Smooth muscle cell (in vitro differentiated cells): ENCODE results near the gene ASTN2. TPM values are rescaled to one million over a fixed set of nuclear protein-coding genes. Genes with fewer than 3 reads are reported as not detected.

Experiments
- DNase-seq: peaks from one replicate; lab custom pipeline; 2025; ENCODE audit not compliant: unreplicated experiment; lab: John Stamatoyannopoulos, UW
- H2AFZ ChIP-seq: fragments of 200-600 bp; sonication (generic); 2 replicates; pipeline ENCODE4 v1.6.0; 2016; ENCODE audit warnings: antibody characterized with exemption, low read depth, mild to moderate bottlenecking
- H3F3A ChIP-seq: fragments of 200-600 bp; sonication (generic); 2 replicates; pipeline ENCODE4 v1.6.0; 2017; ENCODE audit warnings: antibody characterized with exemption, low read depth
- H3K27ac ChIP-seq: fragments of 200-600 bp; sonication (generic); 2 replicates; pipeline ENCODE4 v1.5.1; 2016; ENCODE audit warnings: low read depth, mild to moderate bottlenecking
- H3K27me3 ChIP-seq: fragments of 200-600 bp; sonication (generic); 2 replicates; pipeline ENCODE4 v1.6.1; 2016; ENCODE audit warnings: low read depth, mild to moderate bottlenecking
- H3K36me3 ChIP-seq: fragments of 200-600 bp; sonication (generic); 2 replicates; pipeline ENCODE4 v1.5.1; 2016; ENCODE audit warnings: low read depth
- H3K4me1 ChIP-seq: fragments of 200-600 bp; sonication (generic); 2 replicates; pipeline ENCODE4 v1.5.1; 2016; ENCODE audit warnings: low read depth
- H3K4me2 ChIP-seq: fragments of 200-600 bp; sonication (generic); 2 replicates; pipeline ENCODE4 v1.6.0; 2016; ENCODE audit warnings: mild to moderate bottlenecking
- H3K4me3 ChIP-seq: fragments of 200-600 bp; sonication (generic); 2 replicates; pipeline ENCODE4 v1.5.1; 2016; ENCODE audit warnings: mild to moderate bottlenecking
- H3K79me2 ChIP-seq: fragments of 200-600 bp; sonication (generic); 2 replicates; pipeline ENCODE4 v1.6.0; 2016; ENCODE audit warnings: low read depth, mild to moderate bottlenecking
- H3K9ac ChIP-seq: fragments of 200-600 bp; sonication (generic); 2 replicates; pipeline ENCODE4 v1.6.0; 2016; ENCODE audit warnings: low read depth
- H3K9me3 ChIP-seq: fragments of 200-600 bp; sonication (generic); replicated peaks from 2 replicates; pipeline ENCODE4 v1.5.1; 2016; ENCODE audit warnings: low read depth
- H4K20me1 ChIP-seq: fragments of 200-600 bp; sonication (generic); 2 replicates; pipeline ENCODE4 v1.6.0; 2016; ENCODE audit warnings: low read depth
- WGBS: methylation state at CpG from one replicate; pipeline ENCODE4 v1.1.7; 2016; ENCODE audit warnings: low lambda C conversion rate; 5-methylcytosine and 5-hydroxymethylcytosine counted together
- polyA plus RNA-seq: library from polyadenylated mRNA; unstranded; fragments of >200 nt; fragmentation: Nextera tagmentation; extraction: Ambion mirVana; gene quantifications from 2 replicates; pipeline ENCODE4 v1.2.1, GENCODE V29; 2016
- total RNA-seq: library from RNA; depleted of rRNA; stranded (reverse); fragments of >200 nt; gene quantifications from 2 replicates; pipeline ENCODE4 v1.2.3, GENCODE V29; 2014
- TF ChIP-seq, protein P1 (sequence below): fragments of 200-600 bp; sonication (generic); IDR thresholded peaks from 2 replicates; pipeline ENCODE4 v1.5.1; 2017; ENCODE audit warnings: borderline replicate concordance, mild to moderate bottlenecking, antibody characterized with exemption; ENCODE audit not compliant: insufficient read depth, poor library complexity, severe bottlenecking

Gene ASTN2
- total and polyA plus RNA-seq, 2 experiments from 2014 or later, result 6.5 to 6.7 TPM

DNA sequence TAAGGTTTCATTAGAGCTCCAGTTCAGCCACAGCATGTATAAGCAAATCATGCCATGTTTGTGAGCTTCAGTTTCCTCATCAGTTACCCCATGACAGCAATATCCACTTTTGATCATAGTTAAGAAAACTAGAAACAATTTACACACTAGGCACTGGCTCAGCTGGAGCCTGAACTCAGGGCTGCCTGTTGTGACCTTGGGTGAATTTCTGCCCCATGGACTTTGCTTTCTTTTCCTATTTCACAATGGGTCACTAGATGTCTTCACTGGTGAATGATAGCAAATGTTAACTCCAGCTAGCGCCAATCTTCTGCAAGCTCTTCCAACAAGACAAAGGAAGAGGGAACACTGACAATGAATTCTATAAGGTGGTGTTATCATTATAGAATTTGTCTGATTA lies 961.1 kb downstream of the ASTN2 start:
- Histone ChIP-seq H3K27me3 (no peaks in the 10 kb centered on the region), H3K36me3 (no peaks in the 10 kb centered on the region), H3K9me3 (no peaks in the 10 kb centered on the region), H3K27ac (no peak overlapping the region), H3K4me2 (no peak overlapping the region), H3F3A (peaks cover 9% of the 10 kb centered on the region), H2AFZ (no peak overlapping the region), H4K20me1 (no peaks in the 10 kb centered on the region), H3K79me2 (no peaks in the 10 kb centered on the region), H3K9ac (no peak overlapping the region), H3K4me3 (no peak overlapping the region), H3K4me1 (peaks cover 5% of the 10 kb centered on the region)
- no peak for DNase-seq
- TF ChIP-seq, protein P1, sequence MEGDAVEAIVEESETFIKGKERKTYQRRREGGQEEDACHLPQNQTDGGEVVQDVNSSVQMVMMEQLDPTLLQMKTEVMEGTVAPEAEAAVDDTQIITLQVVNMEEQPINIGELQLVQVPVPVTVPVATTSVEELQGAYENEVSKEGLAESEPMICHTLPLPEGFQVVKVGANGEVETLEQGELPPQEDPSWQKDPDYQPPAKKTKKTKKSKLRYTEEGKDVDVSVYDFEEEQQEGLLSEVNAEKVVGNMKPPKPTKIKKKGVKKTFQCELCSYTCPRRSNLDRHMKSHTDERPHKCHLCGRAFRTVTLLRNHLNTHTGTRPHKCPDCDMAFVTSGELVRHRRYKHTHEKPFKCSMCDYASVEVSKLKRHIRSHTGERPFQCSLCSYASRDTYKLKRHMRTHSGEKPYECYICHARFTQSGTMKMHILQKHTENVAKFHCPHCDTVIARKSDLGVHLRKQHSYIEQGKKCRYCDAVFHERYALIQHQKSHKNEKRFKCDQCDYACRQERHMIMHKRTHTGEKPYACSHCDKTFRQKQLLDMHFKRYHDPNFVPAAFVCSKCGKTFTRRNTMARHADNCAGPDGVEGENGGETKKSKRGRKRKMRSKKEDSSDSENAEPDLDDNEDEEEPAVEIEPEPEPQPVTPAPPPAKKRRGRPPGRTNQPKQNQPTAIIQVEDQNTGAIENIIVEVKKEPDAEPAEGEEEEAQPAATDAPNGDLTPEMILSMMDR, result no peak
- 96% methylated on average over 1 of the region's 1 CpG for WGBS

DNA sequence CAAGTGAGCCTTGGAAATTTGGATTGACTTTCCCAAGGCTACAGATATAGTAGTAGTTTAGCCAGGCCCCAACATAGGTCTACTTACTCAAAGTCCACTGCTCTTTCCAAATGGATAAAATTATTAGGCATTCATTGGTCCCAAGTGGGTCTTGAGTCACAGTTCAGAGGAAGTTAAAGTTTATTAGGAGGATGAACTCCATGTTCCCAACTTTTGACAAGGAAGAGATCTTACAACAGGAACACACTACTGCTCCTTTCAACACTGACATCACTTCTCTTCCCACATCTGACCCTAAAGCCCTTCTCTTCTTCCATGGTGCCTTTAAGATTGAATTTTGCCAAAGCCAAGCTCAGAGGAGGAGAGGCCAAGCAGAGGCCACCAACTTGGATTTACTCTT lies 962.2 kb downstream of the ASTN2 start:
- no peak overlapping the region for H3K27ac ChIP-seq
- H3K9ac ChIP-seq, result no peak overlapping the region
- H3K4me1 ChIP-seq, result peaks cover 5% of the 10 kb centered on the region
- H4K20me1 ChIP-seq, result no peaks in the 10 kb centered on the region
- no peaks in the 10 kb centered on the region for H3K36me3 ChIP-seq
- H3K79me2 ChIP-seq, result no peaks in the 10 kb centered on the region
- H3K27me3 ChIP-seq, result no peaks in the 10 kb centered on the region
- no peak overlapping the region for H3K4me2 ChIP-seq
- H3F3A ChIP-seq, result peaks cover 9% of the 10 kb centered on the region
- no peaks in the 10 kb centered on the region for H3K9me3 ChIP-seq
- DNase-seq, result no peak
- no peak overlapping the region for H2AFZ ChIP-seq
- H3K4me3 ChIP-seq, result no peak overlapping the region
- TF ChIP-seq, protein P1, result no peak

DNA sequence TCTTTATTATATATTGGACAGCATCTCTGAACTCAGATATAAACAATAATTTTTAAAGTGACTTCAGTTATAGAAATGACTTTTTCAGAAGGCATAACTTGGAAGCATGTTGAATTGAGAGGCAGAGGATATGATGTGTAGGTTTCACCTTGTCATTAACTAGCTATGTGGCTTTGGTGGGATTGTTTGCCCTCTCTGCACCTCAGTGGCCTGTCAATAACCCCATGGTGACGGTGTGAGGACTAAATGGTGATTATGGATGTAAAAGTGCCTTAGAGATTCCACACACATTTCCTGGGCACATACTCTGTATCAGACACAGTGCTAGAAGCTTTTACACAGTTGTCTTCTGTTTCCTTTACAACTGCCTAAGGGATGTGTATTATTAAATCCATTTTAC lies 962.6 kb downstream of the ASTN2 start:
- 60% methylated on average over 1 of the region's 1 CpG for WGBS
- H3K9ac ChIP-seq, result no peak overlapping the region

More for the DNA sequence above, 962.6 kb downstream of the ASTN2 start:
- no peak for DNase-seq
- H3K4me2 ChIP-seq, result no peak overlapping the region
- no peaks in the 10 kb centered on the region for H4K20me1 ChIP-seq
- no peak overlapping the region for H2AFZ ChIP-seq
- H3K4me1 ChIP-seq, result peaks cover 5% of the 10 kb centered on the region
- no peaks in the 10 kb centered on the region for H3K9me3 ChIP-seq
- no peak overlapping the region for H3K27ac ChIP-seq
- H3F3A ChIP-seq, result peaks cover 9% of the 10 kb centered on the region
- TF ChIP-seq, protein P1, result no peak
- H3K36me3 ChIP-seq, result no peaks in the 10 kb centered on the region
- no peaks in the 10 kb centered on the region for H3K79me2 ChIP-seq
- H3K27me3 ChIP-seq, result no peaks in the 10 kb centered on the region
- H3K4me3 ChIP-seq, result no peak overlapping the region
